DND-41 (cell line): ENCODE results near the gene CHN2.

ENCODE experiments used
- CTCF ChIP-seq: IDR thresholded peaks from 2 replicates; pipeline ENCODE4 v1.5.1; 2012; ENCODE audit warnings: borderline replicate concordance, low read length, moderate library complexity, mild to moderate bottlenecking; ENCODE audit not compliant: poor library complexity, severe bottlenecking; ENCODE audit errors: extremely low read depth
- EZH2 ChIP-seq: IDR thresholded peaks from 3 replicates; pipeline ENCODE4 v1.6.1; 2012; ENCODE audit warnings: borderline replicate concordance, low read depth, mild to moderate bottlenecking, moderate library complexity, low read length, inconsistent platforms; ENCODE audit not compliant: severe bottlenecking

DNA sequence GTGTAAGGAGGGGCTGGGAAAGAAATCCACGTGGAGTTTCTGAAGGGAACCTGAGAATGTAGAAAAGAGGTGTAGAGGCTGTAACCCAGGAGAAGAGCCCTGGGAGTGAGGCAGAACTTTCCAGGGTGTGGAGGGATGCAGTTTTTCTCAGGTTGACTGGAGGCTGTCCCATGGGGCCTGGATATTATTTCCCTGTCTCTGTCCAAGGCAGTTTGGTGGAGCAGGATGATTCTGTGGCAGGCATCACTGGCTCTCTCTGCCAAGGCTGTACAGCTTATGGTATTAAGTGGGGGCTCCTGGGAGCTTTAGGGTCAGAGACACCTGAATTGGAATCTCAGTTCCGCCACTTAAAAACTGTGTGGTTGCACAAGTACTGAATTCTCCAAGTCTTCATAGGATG, 81.6 kb downstream of the CHN2 start:
- no peak for TF ChIP-seq CTCF
- TF ChIP-seq EZH2 = no peak
